ENCODE data around the gene LNPEP.

Gene LNPEP

DNA sequence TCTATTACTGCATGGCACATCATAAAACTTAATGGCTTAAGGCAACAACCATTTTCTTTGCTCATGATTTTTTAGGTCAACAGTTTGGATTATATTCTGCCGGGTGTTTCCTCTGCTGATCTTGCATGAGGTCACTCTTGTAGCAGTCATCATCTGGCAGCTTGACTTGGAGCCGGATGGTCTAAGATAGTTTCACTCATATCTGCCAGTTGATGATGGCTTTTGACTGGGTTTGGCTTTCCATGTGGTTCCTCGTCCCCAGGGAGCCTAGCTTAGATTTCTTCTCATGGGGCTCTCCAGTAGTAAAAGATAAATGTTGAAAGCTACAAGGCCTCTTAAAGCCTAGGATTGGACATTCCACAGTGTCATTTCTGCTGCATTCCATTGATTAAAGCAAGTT is 27.4 kb downstream of the LNPEP start:
- no peak for DNase-seq

DNA sequence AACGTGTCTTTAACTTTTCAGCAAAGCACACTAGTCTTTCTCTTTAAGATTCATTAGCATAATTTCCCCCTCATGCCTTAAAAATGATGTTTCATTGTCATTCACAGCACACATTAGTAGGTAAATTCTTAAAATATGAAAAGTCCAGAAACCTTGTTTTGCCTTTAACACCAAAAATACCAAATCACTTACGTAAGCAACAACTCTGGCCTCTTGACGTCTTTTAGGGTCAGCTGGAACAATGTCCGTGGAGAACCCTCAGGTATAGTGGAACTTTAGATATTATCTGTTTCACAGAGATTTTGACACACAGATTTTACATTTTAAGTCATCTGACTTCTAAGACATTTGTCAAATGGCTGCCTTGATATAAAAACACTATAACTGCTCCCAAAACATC is 30.9 kb downstream of the LNPEP start:
- DNase-seq: no peak

DNA sequence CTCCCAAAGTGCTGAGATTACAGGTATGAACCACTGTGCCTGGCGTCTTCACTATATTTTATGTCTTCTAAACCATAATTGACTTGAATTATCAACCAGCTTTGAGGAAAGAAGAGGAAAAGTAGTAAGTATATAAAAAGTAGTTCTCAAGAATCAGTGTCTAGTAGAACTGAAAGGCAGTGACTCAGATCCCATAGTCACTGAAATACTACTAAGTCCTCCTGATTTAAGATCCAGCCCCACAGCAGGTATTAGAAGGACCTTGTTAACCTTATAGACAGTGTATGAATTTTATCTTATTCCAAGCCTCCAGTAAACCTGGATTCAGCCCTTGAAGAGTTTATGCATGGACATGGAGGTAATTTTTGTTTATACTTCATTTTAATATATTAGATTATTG is 31.5 kb downstream of the LNPEP start:
- DNase-seq: no peak

DNA sequence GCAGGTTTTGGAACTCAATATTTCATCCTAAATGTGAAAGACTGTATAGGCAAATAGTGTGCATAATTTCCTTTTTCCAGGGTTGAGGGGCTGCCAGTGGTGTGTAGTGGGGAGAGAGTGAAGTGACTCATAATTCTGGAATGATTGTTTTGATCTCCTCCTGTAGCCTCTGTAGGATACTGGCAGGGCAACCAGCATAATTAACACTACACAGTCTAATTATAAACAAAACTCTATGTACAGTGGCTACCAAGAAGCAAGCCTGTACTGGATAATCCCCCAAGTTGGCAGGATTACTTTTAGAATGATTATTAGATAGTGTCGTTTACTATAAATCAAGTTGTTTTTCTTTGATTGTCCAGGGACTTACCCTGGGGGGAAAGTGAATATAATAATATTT is 32.2 kb downstream of the LNPEP start:
- no peak for DNase-seq

DNA sequence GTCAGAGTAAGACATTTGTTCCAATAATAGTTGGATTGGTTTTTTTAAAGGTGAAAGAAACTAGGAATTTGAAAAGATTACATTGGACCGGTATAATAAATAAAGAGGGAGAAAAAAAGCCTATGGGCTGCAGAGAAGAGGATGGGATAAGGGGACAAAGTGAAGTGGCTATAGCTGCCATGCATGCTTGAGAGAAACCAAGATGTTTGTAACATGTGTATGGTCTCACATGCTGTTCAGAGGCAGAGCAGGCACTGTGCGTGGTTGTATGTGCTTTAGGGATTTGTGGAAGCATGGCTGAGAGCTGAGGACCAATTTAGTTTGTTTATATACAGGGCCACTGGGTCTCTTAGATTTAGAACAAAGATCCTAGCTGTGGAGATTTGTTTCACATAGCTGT is 32.7 kb downstream of the LNPEP start:
- no peak for DNase-seq

DNA sequence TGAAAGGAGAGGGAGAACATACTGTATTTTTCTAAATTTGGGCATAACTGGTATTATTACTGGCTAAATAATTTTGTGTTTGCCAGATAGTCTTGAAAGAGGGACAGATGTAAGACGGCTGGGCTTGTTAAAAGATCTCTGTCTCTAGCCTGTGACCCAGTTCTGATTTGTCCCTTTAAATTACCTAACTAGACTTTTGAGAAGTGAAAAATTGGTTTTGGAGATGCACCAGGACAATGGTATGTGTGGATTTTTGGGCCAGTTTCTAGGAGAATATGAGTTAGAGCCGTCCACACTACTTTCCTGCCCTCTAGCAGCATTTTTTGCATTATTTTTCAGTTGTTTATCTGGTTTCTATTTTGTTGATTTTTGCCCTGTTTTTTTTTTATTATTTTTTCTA is 33.5 kb downstream of the LNPEP start:
- DNase-seq: no peak

- no peak for DNase-seq
Measured at GRCh38 chr5:96972599-96973334, 36.9 kb downstream of the LNPEP start.

- no peak for DNase-seq
Measured at GRCh38 chr5:96973532-96974401, 37.9 kb downstream of the LNPEP start.

GRCh38 chr5:96975656-96976055 is 39.8 kb downstream of the LNPEP start:
- DNase-seq: no peak

DNA sequence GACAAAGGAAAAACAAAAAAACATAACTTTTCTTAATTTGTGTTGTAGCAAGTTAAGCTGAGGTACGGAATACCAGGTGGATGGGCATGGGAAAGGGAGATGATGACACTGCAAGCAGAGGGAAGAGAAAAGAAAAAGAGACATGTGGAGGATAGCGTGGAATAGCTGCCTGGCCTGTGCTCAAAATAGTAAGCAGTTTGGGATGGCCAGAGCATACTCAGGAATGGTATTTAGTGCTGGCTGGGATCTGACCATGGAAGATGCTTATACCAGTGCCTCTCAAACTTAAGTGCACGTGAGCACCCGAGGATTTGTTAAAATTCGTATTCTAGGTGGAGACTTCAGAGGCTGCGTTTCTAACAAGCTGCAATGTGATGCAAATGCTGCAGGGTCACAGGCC is 41.3 kb downstream of the LNPEP start:
- DNase-seq: no peak

DNA sequence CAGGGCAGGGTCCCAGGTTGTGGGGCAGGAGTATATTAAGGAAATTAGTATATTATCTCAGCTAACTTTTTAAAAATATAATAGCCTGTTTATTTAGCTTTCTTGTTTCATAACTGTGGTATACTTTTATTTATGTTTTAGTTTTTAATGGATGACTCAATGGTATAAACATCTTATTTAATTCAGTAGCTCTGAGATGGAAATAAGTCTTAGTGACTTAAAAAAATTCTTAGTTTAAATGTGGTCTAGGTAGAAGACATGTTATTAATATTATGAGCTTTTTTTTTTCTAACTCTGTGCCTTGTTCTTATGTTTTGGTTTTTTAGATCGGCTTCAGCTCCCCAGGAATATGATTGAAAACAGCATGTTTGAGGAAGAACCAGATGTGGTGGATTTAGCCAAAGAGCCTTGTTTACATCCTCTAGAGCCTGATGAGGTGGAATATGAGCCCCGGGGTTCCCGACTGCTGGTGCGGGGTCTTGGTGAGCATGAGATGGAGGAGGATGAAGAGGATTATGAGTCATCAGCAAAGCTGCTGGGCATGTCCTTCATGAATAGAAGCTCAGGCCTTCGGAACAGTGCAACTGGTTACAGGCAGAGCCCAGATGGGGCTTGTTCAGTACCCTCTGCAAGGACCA is 43.1 kb downstream of the LNPEP start:
- no peak for DNase-seq

- no peak for DNase-seq
Measured at GRCh38 chr5:96984506-96985192, 48.8 kb downstream of the LNPEP start.

- DNase-seq: no peak
Measured at GRCh38 chr5:96986450-96986849, 50.6 kb downstream of the LNPEP start.

DNA sequence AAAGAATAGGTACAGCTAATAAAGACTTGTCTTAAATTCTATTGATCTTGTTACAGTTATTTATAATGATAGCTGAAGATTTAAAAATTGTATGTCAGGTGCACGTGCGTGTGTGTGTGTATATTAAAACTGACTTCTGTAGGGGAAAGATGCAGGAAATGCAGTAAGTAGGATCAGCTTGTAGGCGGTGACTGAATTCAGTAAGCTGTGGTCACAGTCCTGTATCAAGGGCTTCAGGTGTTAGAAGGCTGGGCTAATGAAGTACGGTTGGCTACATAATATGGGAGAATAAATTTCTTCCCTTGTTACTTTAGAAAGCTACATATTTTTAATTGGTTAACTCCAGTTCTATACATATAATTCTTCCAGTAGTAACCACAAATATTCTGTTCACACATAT is 54.2 kb downstream of the LNPEP start:
- no peak for DNase-seq

GRCh38 chr5:96991708-96992107 is 55.8 kb downstream of the LNPEP start:
- DNase-seq: no peak

DNA sequence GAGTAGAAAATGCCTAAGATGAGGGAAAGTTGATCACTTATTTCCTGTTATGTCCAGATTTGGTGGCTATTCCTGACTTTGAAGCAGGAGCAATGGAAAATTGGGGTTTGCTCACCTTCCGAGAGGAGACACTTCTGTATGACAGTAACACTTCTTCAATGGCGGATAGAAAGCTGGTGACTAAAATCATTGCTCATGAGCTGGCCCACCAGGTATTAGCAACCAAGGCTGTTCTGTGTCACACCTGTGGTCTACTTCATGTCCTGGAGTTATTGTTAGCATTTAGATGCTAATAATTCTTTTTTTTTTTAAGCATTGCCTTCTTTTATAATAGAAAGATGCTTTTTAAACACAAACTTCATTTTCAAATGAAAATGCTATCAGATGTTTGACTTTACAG is 57.9 kb downstream of the LNPEP start:
- no peak for DNase-seq

GRCh38 chr5:96994493-96994892 is 58.6 kb downstream of the LNPEP start:
- DNase-seq: no peak

GRCh38 chr5:96995419-96995818 is 59.5 kb downstream of the LNPEP start:
- no peak for DNase-seq

- DNase-seq: no peak
Measured at GRCh38 chr5:96997265-96997859, 61.5 kb downstream of the LNPEP start.

DNA sequence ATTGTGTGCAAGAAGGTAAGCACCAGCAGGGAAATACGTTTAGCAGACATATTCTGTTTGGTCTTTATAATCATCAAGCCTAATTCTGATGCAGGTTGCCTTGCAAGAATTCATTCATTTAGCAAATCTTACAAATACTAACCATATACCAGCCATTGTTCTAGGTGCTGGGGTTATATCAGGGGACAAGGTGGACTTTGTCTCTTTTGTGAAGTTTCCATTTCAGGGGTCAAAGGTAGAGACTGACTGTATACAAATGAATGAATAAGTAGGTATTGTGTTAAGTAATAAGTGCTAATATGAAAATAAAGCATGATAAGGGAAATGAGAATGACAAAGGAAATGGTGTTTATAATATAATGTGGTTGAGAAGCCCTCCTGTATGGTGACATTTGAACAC is 64.0 kb downstream of the LNPEP start:
- DNase-seq: no peak

- no peak for DNase-seq
Measured at GRCh38 chr5:97000391-97000790, 64.5 kb downstream of the LNPEP start.

DNA sequence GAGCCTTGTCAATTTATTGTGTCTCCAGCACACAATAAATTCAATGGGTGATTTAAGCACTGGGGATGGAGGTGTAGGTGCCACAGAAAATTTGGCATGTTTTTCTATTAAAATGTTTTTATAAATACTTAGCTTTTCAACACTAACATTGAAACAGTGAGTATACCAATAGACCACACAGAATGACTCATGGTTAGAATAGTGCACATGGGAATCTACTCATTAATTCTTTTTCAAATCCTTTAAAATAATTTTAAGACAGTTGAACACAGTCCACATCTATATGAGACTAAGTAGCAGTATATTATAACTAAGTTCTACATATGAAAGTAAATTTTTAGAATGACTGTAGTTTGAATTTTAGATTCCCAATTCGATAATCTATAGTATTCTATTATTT is 67.1 kb downstream of the LNPEP start:
- DNase-seq: no peak

Measured in activated effector memory CD4-positive, alpha-beta T cell treated with Interleukin-2 at 50 U/mL for 16 hours (primary cell).